Measurements from ENCODE around the gene MRTFB.

DNA sequence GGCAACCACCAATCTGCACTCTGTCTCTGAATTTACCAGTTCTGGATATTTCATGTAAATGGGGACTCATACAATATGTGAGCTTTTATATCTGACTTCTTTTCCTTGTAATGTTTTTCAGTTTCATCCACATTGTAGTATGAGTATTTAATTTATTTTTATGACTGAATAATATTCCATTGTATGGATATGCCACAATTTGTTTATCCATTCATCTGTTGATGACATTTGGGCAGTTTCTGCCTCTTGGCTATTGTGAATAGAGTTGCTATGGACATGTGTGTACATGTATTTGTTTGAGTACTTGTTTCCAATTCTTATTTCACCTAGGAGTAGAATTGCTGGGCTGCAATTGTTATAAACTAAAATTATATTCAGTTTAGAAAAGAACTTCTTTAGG is 126.9 kb downstream of the MRTFB start:
- TF ChIP-seq SOX6 (IDR thresholded peaks at IDR 0.05) (no peak), SOX6 (CRISPR knock-in tag; IDR thresholded peaks at IDR 0.05) (no peak), CEBPB (IDR thresholded peaks at IDR 0.05; ENCODE audit: borderline replicate concordance, low read depth, low read length) (no peak)

Measured in HepG2 (cell line).